ENCODE data around the gene YY1.
"Not testable (repeated sequence)": the region's sequence is repeated elsewhere in the genome, so short reads cannot be mapped to it uniquely, and the experiment has no call there.

The YY1 gene

GRCh38 chr14:100213956-100214769 lies 24.8 kb upstream of the YY1 start:
- DNase-seq (ENCODE audit: low spot score), result peak; percentile 91

- DNase-seq (ENCODE audit: low spot score), result no peak
Observed at GRCh38 chr14:100214770-100215083, 24.2 kb upstream of the YY1 start.

GRCh38 chr14:100215330-100215885 lies 23.5 kb upstream of the YY1 start:
- no peak for DNase-seq (ENCODE audit: low spot score)

- no peak for DNase-seq (ENCODE audit: low spot score)
Observed at GRCh38 chr14:100219126-100219785, 19.7 kb upstream of the YY1 start.

- peak; percentile 61 for DNase-seq (ENCODE audit: low spot score)
Observed at GRCh38 chr14:100221533-100222223, 17.3 kb upstream of the YY1 start.

GRCh38 chr14:100222224-100223093 lies 16.5 kb upstream of the YY1 start:
- no peak for DNase-seq (ENCODE audit: low spot score)

GRCh38 chr14:100223332-100224201 lies 15.4 kb upstream of the YY1 start:
- DNase-seq (ENCODE audit: low spot score), result no peak

- DNase-seq (ENCODE audit: low spot score), result no peak
Observed at GRCh38 chr14:100224229-100224866, 14.6 kb upstream of the YY1 start.

- DNase-seq (ENCODE audit: low spot score), result no peak
Observed at GRCh38 chr14:100225169-100225568, 13.8 kb upstream of the YY1 start.

GRCh38 chr14:100230361-100230760 lies 8.6 kb upstream of the YY1 start:
- no peak for DNase-seq (ENCODE audit: low spot score)

GRCh38 chr14:100234511-100234910 lies 4.4 kb upstream of the YY1 start:
- no peak for DNase-seq (ENCODE audit: low spot score)

GRCh38 chr14:100236271-100236818 lies 2.6 kb upstream of the YY1 start:
- DNase-seq (ENCODE audit: low spot score), result not testable (repeated sequence)

- no peak for DNase-seq (ENCODE audit: low spot score)
Observed at GRCh38 chr14:100236881-100237280, 2.1 kb upstream of the YY1 start.

GRCh38 chr14:100237735-100238418 lies 1.1 kb upstream of the YY1 start:
- DNase-seq (ENCODE audit: low spot score), result peak; percentile 39

- DNase-seq (ENCODE audit: low spot score), result no peak
Observed at GRCh38 chr14:100239211-100239839, 381 bp downstream of the YY1 start.

- DNase-seq (ENCODE audit: low spot score), result peak; percentile 87
Observed at GRCh38 chr14:100239840-100240667, 1.1 kb downstream of the YY1 start.

- no peak for DNase-seq (ENCODE audit: low spot score)
Observed at GRCh38 chr14:100240668-100241032, 1.7 kb downstream of the YY1 start.

GRCh38 chr14:100241279-100241678 lies 2.3 kb downstream of the YY1 start:
- no peak for DNase-seq (ENCODE audit: low spot score)
